Astrocyte of the spinal cord (primary cell): ENCODE data around the gene RBMS3.

Source experiments
- DNase-seq: peaks from one replicate; pipeline ENCODE4 v3.0.0; 2011; ENCODE audit warnings: low read depth, low spot score
- H3K4me3 ChIP-seq: 2 replicates; pipeline ENCODE4 v1.5.1; 2011; ENCODE audit warnings: low read depth, mild to moderate bottlenecking, low read length, moderate library complexity
- CTCF ChIP-seq: IDR thresholded peaks from 2 replicates; pipeline ENCODE4 v1.5.1; 2012; ENCODE audit warnings: low read depth, mild to moderate bottlenecking, low read length, inconsistent platforms
- in situ Hi-C: cut with HindIII; loops from 2 replicates; pipeline ENCODE4 v1.10.0; 2017; ENCODE audit warnings: low sequenced_read_pairs

RBMS3 gene

GRCh38 chr3:29747991-29748390 lies 467.1 kb downstream of the RBMS3 start:
- in situ Hi-C loops, result no loop called here

GRCh38 chr3:29751647-29752314 lies 470.9 kb downstream of the RBMS3 start:
- no peak overlapping the region for H3K4me3 ChIP-seq
- in situ Hi-C loops, result no loop called here
- DNase-seq, result no peak
- TF ChIP-seq CTCF, result no peak

More at GRCh38 chr3:29747991-29748390, 467.1 kb downstream of the RBMS3 start:
- no peak for DNase-seq
- H3K4me3 ChIP-seq, result no peak overlapping the region
- no peak for TF ChIP-seq CTCF

GRCh38 chr3:29754346-29754745 lies 473.5 kb downstream of the RBMS3 start:
- no peak for TF ChIP-seq CTCF
- no peak for DNase-seq
- H3K4me3 ChIP-seq, result no peak overlapping the region
- in situ Hi-C loops, result no loop called here

GRCh38 chr3:29755416-29755815 lies 474.5 kb downstream of the RBMS3 start:
- in situ Hi-C loops, result no loop called here
- peak; percentile 22 for DNase-seq
- TF ChIP-seq CTCF, result no peak
- H3K4me3 ChIP-seq, result no peak overlapping the region

- TF ChIP-seq CTCF, result no peak
- in situ Hi-C loops, result no loop called here
- no peak overlapping the region for H3K4me3 ChIP-seq
- peak; percentile 43 for DNase-seq
Measured at GRCh38 chr3:29757054-29757777, 476.3 kb downstream of the RBMS3 start.

GRCh38 chr3:29758108-29758433 lies 477.2 kb downstream of the RBMS3 start:
- no peak for DNase-seq
- TF ChIP-seq CTCF, result no peak
- H3K4me3 ChIP-seq, result no peak overlapping the region
- in situ Hi-C loops, result no loop called here
